HG03060 (cell line): ENCODE results near the gene SDC4.

Experiments used
- ATAC-seq: cut with Tn5 transposase; IDR thresholded peaks from one replicate; pipeline ENCODE4 v1.9.1; 2021; ENCODE audit warnings: low read depth, moderate number of reproducible peaks; ENCODE audit not compliant: unreplicated experiment

SDC4 gene

DNA sequence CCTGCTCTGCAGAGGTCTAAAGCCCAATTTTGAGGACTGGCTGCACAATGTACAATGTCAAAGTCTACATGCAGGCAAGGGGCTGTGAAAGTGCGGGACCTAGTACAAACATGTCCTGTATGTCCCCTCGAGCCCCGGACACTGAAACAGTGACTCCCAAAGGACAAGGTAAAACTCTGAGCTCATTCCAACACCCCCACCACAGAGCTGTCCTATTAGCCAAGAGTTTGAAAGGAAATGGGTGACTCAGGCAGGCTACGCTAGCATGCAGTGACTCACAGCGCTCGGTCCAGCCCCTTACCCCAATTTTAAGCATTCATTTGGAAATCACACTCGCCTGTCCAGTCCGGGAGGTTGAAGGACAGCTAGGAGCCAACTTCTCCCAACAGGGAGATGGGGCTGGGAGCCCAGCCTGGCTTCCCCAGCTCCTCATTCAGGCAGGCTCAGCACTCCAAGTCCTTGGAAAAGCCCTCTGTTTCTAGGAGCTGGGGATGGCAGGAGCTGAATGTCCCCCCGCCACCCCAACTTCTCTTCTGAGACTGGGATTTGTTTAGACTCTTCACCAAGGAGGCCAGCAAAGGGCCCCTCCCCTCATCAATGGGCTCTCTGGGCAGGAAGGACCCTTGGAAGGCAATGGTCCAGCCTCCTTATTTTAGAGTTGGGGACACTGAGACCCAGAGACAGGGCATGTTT lies 3.9 kb downstream of the SDC4 start:
- no peak for ATAC-seq

DNA sequence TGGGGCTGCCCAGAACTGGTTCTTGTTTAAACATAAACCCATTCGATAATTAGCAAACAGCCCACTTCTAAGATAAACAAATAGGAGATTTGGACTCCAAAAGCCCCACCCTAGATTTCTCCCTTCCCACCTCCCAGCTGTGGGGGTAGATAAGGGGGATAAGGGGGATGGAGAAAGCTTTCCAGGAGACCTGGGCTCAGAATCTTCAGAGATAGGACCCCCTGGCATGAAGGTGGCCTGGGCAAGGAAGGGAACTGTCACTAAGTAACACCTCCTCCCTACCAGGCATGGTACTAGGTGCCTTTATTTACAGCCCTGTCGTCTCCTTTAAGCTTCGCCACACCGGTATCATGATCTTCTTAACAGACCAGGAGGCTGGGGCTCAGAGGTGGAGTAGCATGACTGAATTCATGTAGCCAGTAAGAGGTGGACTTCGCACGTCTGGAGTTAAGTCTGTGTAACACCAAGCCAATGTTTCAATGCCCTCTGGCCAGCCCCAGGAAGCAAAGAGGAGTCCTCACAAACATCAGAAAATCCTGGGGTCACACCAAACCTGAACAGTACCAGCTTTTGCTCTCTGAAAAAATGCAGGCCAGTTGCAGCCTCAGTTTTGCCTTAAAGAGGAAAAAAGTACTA lies 4.6 kb downstream of the SDC4 start:
- no peak for ATAC-seq

DNA sequence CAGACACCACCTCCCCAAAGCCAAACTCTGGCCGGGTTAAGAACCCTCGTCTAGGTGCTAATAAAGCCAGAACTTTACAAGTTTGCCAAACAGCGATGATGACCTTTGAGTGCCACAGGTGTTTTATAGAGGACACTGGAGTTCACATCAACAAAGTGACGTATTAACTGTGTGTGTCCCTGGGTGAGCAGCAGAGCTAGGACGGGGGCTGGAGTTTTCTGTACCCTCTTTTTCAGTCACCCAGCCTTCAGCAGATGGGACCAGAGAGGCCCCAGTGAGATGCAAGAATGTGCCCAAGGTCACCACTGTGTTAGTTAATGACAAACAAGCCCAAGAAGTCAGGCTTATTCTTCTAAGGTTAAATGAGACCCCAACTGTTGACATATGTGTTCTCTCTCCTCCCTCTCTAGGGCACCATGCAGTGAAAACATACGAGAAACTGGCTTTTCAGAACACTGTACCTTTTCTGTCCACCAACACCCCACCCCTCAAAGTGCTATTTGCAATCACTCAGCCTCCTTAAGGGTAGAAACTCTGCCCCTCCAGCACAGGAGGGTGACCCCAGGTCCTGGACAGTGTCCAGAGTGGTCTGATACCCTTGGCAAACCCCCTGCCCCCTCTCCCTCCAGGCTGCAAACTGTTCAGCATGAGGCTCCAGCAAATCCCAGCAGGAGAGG lies 5.2 kb downstream of the SDC4 start:
- ATAC-seq = no peak

DNA sequence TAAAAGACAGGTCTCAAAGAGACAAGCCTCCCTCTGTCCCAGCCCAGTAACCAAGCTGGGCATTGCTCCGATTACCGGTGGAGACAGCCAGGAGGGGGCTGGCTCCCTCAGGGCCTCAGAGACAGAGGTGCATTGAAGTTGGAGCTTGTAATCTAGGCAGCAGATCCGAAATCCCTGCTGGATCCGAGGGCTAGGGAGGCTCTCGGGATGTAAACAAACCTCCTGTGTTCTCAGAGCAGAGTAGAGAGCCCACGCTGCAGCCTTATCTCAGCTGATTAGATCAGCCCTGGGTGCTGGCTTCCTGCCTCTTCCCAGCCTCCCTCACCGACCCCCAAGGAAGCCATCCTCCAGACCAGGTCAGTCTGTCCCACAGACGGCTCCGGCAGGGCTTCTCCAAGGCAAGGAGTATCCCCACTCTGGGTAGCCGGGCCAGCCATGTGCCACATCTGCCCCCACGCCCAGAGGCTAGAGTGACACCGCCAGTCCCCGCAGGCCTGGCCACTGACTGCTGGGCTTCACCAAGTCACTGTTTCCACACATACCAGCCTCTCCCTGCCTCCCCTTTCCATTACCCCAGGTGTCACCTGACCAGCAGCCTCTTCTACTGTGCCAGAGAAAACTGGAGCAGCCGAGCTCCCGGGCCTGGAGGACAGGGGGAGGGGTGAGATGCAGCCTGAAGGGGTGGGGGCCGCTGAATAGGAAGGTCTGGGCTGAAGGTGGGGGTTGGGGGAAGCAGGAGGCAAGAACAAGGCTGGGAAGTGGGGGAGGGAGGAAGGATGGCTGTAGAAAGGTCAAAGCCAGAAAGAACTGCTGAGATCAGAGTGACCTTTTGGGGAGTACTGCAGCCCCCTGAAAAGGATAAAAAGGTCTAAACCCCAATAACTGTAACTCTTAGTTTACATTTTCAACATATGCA lies 6.0 kb downstream of the SDC4 start:
- ATAC-seq = no peak

DNA sequence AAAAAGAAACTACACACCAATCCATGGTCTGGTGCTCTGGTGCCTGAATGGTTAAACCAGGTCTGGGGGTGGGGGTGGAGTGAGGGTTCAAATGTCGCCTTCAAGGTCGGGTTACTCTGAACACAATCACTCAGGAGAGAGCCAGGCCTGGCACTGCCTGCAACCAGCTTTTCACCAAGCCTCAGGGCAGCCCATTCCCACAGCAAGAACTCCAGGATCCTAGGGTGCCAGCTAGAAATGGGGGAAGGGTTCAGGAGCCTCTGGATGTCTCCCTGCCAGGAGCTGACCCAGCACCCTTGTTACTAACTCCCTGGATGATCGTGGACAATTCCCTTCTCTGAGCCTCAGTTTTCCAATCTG lies 6.7 kb downstream of the SDC4 start:
- no peak for ATAC-seq

DNA sequence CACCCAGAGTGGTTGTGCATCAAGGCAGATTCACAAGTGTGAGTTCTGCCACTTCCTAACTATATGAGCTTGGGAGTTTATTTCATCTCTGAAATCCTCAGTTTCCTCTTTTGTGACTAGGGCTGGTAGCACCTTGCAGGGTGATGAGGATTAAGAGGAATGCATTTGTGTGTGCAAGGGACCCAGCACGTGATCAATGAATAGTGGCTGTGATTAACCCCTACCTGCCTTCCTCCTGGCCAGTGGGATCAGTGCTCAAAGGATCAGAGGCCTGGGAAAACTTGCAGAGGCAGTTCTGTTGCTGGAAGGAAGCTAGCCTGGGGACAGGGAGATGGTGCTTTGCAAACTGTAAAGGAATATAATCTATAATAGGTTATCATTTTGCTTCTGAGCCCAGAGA lies 7.3 kb downstream of the SDC4 start:
- ATAC-seq = no peak

DNA sequence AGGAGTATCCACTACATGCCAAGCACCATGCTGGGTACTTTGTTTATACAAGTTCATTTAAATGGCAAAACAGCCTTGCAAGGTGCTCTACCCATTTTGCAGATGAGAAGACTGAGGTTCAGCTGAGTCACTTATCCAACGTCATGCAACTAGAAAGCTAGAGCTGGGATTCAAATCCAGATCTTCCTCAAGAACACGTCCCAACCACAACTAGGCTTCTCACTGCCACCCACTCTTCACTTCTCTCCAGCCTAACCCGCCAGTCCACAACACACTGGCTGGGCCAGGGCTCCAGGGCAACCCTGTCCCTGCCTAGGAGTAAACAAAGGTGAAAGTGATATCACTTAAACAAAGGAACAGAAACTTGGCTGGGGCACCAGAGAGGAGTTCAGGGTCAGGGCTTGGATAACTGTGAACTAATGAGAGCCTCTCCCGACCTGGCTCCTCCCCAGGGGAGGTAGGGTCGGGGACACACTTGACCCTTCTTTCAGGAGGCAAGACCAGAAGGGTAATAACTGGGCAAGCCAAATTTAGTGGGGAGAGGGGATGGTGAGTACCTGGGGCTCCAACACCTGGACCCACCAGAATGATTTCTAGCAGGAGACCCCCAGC lies 7.9 kb downstream of the SDC4 start:
- ATAC-seq = no peak

DNA sequence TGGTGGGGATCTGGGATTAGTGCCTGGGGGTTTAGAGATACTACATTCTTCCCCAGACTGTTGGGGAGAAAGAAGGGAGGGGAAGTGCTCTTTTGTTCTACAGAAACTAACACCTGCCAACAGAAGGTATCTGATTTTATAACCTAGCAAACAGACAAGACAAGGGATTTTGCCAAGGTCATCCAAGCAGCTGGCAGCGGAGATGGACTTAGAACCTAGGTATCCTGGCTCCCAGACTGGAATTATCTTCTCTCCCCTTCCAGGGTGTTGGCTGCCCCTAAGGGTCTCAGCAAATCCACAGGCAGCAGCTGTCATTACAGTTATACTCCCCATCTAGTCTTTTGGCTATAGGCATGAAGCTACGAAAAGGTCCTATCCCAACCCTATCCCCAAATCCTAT lies 8.4 kb downstream of the SDC4 start:
- no peak for ATAC-seq

DNA sequence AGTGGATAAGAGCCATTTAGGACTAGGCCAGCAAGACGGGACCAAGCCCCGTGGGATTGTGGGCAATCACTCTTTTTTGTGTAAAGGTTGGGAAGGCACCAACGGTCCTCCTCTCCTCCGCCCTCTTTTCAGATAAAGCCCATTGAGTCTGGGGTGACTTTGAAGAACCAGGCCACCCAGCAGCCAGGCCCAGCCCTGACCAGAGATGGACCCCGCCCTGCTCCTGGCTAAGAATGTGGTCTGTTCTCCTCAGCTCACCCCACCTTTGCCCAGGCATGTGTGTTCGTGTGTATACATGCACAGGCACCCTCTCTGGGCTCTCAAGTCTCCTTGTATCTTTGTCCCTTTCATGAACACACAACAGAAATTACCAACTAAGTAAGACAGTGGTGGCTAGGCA lies 9.1 kb downstream of the SDC4 start:
- no peak for ATAC-seq

DNA sequence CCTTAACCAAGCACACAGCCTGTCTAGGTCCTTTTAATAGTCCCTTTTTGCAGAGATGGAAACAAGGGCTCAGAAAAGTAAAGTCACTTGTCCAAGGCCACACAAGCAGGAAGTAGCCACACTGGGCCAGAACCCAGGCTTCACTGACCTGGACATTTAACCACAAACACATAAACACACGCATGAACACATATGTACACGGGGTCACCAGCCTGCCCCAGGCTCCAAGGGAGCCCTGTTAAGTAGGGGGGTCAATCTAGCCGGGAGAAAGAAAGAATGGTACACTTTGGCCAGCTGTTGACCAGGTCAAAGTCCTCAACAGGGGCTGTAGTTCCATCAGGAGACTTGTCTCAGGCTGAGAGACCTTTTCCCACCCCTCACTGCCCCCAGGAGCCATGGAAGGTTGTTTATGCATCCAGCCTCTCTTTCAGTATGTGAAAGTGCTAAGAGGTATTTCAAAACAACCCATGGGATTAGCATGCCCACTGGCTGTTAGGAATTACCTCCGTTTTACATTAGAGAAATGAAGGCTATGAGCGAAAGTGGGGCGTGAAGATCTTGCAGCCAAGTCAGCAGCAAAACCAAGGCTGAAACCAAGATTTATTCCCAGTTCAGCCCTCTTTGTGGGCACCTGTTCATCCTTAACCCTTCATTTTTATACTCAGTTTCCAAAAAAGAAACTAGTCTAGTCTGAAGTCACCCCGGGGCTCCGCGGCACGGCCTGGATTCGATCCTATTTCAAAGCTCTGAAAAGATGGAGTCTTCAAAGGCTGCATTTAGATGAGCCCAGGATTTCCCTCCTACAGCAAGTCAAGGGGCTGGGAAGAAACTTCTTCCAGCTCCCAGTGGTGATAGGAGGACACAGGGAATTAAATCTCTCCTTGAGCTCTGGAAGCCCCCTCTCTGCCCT lies 9.8 kb downstream of the SDC4 start:
- no peak for ATAC-seq

DNA sequence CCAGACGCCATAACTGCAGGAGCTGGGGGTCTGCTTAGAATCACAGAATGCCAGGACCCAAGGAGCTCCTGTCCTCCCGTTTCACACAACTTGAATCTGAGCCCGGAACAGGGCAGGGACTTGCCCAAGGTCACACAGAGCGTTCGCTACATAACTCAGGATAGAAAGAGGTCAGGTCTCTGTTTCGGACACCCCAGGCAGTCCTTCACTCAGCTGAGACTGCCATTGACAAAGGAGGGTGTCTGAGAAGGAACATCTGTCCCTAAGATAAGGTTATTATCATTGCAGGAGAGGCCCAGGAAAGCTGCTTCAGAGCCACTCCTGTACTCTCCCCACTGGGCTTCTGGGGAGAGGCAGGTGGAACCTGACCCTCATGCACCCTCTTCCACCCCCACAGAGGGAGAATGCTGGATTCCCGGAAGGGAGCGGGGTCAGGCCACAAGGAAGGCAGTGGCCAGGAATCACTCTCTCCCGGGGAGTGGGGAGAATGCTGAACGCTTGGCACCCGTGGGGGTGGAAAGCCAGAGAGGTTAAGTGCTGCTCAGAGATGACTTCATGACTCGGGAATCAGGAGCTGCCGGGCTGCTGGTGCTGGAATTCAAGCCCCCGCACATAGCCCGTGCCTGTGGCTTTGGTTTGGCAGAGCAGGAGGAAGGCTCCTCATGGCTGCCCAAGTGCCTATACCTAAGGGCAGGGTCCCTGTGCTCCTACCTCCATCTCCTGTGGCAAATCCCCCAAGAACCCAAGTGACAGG lies 10.7 kb downstream of the SDC4 start:
- ATAC-seq = no peak

DNA sequence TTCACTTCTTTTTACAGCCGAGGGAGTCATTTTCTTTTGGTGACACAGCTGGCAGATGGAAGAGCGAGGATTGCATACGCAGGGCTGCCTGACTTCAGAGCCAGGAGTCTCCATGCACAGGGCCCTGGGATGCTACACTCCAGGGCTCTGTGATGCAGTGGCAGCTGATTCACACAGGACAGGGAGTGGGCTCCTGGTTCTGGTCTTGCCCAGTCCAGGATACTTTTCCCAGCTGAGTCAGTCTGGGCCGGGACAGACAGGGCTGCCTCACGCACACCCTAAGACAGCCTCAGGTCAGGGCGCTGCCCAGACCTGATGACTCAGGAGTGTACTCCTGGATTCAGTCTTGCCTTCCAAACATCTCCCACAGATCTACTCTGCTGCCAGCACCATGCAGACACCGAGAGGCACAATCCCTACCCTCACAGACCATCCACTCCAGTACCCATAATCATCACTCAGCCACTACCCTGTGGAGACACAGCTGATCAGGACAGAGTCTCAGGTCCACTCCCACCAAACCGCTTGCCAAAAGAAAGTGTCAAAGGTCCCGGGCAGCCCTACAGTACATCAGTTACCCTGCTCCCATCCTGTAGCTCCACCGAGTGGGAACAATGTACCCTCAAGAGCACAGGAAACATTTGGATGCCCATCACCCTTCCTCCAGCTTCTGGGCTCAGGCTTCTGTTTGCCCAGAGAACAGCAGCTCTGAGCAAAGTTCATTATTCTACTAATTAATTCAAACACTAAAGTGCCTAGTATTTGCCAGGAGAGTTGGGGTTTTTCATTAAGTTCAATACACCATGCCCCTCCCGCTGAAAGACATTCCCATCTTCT lies 11.5 kb downstream of the SDC4 start:
- no peak for ATAC-seq

DNA sequence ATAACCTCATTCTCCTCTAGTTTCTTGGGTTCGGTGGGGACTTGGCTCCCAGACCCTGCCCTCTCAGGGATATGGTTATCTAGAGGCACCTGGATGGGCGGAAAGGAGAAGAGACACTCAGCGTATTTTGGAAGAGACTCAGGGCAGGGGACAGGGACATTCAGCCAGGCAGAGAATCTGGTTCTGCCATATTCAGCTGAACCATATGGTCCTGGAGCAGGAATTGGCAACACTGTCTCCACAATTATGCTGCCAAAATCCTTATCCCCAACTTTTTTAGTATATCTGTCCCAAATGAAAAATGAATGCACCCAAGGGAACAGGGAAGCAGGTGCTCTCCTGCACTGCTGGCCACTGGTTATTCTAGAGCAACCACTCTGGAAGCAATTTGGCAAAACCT lies 17.7 kb downstream of the SDC4 start:
- no peak for ATAC-seq

DNA sequence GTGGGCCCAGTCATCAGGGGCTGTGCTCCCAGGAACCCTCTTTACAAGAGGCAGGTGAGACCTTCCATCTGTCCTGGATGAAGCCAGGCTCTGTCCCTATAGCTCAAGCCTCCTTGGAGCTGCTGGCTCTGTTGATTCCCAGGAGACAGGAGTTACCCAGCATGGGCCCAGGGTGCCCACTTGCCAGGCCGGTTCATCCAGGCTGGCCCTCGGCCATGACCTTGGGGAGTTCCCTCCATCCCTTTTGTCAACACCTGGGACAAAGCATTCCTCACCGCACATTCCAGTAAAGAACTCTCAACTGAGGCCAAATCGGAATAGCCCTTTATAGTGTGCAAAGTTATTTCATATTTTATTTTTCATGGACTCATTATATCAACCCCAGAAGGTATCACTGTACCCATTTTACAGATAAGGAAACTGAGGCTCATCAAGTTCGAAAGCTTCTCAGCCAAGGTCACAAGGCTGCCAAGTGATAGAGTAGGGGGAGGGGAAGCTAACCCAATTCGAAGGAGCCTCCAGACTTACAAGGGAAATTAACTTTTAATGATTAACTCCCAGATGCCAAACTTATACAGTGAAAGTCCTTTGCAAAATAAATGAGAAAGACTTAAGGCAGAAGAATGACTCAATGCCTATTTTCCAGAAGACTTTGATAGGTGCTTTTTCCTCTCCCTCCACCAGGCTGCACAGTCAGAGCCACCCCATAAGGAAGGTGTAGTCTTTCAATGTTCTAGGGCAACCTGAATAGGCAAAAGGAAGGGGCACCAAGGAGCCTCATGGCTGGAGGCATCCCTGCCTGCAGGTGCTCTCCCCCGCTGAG lies 18.5 kb downstream of the SDC4 start:
- no peak for ATAC-seq

DNA sequence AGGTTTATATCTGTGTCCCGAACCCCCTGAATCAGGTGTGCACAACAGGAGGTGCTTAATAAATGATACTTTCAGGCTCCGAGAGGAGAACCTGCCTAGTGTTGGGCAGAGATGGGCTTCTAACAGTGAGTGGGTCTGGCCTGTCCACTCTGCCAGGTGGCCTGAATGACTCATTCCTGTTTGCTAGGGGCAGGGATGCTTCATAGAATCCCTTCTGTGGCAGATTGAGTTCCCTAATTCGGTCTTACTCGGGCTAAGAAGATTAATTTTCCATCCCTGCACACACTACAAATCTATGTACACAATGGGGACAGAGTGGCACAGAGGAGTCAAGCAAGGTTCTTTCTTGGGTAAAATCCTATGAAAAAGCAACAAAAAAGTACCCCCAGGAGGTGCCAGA lies 19.8 kb downstream of the SDC4 start:
- no peak for ATAC-seq

DNA sequence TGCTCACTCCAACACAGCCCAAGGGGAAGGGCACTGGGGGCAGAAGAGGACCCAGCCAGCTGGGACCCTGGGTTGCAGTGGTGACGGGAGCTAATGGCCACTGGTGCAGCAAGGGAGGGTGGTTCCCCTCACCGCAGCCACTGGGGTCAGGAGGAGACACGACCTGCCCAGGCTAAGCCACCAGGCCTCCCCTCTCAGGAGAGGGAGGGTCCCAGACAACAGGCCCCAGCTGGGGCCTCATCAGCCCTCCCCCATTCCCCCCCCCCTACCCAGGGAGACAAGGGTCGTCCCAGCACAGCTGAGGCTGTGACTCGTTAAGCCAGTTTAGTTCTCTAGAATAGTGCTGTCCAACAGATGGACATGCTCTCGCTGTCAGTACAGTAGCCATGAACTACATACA lies 22.9 kb downstream of the SDC4 start:
- no peak for ATAC-seq

DNA sequence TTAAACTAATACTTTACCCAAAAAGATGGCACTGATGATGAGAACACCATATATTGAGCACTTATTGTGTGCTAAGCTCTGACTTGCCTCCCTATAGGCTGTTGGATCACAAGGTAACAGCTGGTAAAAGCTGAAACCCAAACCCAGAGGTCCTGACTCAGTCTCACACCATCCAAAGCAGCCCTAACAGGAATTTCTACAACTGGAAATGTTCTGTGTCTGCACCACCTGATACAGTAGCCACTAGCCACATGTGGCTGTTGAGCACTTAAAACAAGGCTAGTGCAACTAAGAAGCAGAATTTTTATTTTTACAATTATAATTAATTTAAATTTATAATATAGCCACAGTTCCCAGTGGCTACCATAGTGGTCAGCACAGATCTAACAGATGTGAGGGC lies 24.5 kb downstream of the SDC4 start:
- ATAC-seq = no peak
